Fibroblast of villous mesenchyme (primary cell): Measurements from ENCODE around the gene TRMT1. TPM values are rescaled to one million over a fixed set of nuclear protein-coding genes. Genes with fewer than 3 reads are reported as not detected.
A peak's percentile ranks its signal among the peaks of the same experiment; 100 is the strongest.

Experiments
- DNase-seq: peaks from one replicate; pipeline ENCODE4 v3.0.0-alpha.2; 2010; ENCODE audit warnings: low read depth
- H3K4me3 ChIP-seq: 2 replicates; pipeline ENCODE4 v1.5.1; 2011; ENCODE audit warnings: low read depth, mild to moderate bottlenecking, low read length
- total RNA-seq: library from RNA; depleted of rRNA; stranded (reverse); fragments of >200 nt; gene quantifications from 2 replicates; pipeline ENCODE4 v1.2.3, GENCODE V29; 2012
- TF ChIP-seq, protein P1 (sequence below): IDR thresholded peaks from 2 replicates; pipeline ENCODE4 v1.5.1; 2012; ENCODE audit warnings: low read depth, mild to moderate bottlenecking, low read length; ENCODE audit not compliant: insufficient read depth

The TRMT1 gene
- total RNA-seq, 1 donor = 25.9 TPM

DNA sequence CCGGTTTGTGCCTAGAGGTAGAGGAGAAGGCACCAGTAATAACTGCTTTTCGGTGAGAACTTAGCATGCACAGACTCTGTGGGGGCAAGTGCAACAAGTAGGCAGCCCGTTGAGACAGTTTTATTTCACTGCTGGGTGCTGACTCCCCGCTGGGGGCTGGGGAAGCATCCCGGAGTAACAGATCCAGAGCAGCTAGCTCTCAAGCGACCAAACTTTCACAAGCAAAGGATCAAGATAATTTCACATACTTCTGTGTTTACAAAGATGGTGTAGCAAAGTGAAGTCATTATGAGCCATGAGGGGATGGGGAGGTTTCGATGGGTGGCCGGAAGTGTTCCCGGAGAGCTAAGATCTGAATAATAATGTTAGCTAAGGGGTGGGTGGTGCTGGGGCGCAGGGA is 4.3 kb upstream of the TRMT1 start:
- TF ChIP-seq, protein P1, sequence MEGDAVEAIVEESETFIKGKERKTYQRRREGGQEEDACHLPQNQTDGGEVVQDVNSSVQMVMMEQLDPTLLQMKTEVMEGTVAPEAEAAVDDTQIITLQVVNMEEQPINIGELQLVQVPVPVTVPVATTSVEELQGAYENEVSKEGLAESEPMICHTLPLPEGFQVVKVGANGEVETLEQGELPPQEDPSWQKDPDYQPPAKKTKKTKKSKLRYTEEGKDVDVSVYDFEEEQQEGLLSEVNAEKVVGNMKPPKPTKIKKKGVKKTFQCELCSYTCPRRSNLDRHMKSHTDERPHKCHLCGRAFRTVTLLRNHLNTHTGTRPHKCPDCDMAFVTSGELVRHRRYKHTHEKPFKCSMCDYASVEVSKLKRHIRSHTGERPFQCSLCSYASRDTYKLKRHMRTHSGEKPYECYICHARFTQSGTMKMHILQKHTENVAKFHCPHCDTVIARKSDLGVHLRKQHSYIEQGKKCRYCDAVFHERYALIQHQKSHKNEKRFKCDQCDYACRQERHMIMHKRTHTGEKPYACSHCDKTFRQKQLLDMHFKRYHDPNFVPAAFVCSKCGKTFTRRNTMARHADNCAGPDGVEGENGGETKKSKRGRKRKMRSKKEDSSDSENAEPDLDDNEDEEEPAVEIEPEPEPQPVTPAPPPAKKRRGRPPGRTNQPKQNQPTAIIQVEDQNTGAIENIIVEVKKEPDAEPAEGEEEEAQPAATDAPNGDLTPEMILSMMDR = no peak
- peak overlapping the region; percentile 13 for H3K4me3 ChIP-seq
- peak; percentile 84 for DNase-seq

DNA sequence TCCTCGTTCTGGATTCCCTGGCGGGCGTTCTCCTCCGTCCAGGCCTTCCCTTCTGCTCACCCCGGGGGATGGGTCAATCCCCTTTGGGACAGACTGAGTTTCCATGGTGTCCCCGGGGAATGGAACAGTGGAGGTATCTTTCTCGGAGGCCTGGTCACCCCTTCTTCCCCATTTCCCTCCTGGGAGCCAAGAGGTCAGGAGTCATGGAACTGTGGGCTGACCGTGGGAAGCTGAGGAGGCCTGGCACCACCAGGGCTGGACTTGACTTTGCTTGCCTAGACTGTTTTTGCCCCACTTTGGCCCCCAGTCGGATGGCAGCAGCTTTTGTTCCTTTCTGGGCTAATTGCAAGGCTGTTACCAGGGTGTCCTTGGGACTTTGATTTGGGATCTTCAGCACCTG is 3.5 kb upstream of the TRMT1 start:
- DNase-seq = no peak
- peak overlapping the region; percentile 92 for H3K4me3 ChIP-seq
- TF ChIP-seq, protein P1 = no peak

DNA sequence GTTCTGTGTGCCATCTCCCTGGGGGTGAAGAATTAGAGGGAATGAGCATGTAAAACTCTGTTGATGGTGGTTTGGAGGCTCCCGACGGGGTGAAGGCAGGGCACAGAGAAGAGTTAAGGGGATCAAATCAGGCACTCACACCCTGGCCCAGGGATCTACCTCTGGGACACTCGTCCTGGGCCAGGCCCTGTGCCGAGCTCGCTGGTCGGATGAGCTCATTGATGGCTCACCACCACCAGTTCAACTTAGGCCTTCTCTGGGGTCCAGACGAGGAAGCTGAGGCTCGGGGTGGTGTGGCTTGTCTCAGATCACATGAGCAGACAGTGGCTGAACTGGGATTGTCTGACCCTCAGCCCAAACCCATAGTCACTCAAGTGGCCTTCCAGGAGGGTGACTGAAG is 3.1 kb upstream of the TRMT1 start:
- H3K4me3 ChIP-seq = peak overlapping the region; percentile 92
- TF ChIP-seq, protein P1 = no peak
- no peak for DNase-seq

DNA sequence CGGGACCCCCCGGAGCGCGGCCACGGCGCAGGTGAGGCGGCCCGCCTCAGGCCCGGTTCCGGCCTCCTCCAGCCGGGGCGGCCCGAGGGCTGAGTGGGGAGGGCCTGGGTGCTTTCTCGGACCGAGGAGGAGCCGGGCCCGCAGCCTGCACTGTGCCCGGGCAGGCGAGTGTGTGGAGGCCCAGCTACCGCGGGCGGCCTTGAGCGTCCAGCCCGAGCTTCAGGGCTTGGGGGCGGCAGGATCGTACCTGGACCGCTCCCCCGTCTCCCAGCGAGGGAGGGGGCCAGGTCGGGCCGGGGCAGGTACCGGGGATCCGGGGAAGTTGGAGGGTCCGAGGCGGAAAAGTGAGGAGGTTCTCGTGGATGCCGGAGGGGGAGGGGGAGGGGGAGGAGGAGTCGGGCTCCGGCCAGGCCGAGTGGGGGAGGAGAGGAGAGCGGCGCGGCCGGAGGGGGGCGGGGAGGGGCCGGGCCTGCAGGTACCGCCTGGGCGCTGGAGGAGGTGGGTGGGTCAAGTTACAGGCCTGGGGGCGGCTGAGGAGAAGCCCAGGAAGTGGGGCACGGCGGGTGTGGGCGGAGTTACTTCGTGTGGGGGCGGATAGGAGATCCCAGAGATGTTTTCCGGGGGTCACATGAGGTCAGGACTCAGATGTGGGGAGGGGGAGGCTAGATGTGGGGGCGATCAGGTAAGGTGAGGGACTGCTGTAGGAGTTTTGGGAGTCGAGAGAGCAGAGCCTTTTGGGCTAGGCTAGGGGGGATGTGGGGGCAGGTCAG is 2.1 kb upstream of the TRMT1 start:
- DNase-seq = peak; percentile 51
- peak overlapping the region; percentile 92 for H3K4me3 ChIP-seq
- TF ChIP-seq, protein P1 = no peak

DNA sequence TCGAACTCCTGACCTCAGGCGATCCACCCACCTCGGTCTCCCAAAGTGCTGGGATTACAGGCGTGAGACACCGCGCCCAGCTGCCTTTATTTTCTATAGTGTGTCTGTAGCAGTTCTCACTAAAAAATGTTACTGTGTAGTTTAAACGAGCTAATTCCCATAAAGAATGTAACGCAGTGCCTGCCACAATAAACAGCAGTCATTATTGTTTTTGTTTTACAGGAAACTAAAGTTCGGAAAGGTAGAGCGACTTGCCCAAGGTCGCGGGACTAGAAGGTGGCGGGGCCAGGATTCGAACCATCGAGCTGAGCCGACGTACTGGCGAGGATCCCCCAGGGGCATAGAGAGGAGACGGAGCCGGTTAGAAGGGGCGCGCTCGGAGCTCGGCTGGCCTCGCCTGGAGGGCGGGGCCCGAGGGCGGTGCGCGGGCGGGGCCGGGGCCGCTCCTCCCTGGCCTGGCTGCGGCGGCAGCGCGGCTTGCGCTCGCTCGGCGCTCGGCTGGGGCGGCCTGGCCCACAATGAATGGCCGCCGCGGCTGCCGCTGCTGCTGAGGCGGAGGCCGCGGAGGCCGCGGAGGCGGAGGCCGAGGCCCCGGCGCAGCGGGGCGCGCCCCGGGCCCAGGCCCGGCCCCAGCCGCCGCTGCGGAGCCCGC is 1.4 kb upstream of the TRMT1 start, which contains the start of gene NACC1:
Gene NACC1, plus strand, starts transcription at position 493 of the 652 bp plus-strand sequence. CDS start 16,944 bp downstream, outside the sequence.
- peak within 1 kb of the TSS; percentile 92 for H3K4me3 ChIP-seq
- peak; percentile 88 for DNase-seq
- TF ChIP-seq, protein P1 = no peak

DNA sequence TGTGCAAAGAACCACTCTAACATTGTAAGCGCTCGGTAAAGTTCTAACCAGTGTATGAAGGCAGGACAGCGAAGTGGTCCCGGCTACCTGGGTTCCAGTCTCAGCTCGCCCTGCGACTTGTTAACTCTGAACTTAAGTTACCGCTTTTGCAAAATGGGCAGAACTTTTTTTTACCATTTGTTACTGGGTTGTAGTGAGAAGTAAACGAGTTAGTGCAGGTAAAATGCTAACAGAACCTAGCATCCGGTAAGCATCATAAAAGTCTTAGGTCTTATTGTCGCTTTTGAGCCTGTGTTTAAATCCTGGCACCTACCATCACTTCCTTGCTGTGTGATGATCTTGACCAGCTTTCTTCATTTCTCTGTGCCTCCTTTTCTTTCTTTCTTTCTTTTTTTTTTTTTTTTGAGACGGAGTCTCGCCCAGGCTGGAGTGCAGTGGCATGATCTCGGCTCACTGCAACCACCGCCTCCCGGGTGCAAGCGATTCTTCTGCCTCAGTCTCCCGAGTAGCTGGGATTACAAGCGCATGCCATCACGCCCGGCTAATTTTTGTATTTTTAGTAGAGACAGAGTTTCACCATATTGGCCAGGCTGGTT is 734 bp upstream of the TRMT1 start:
- TF ChIP-seq, protein P1 = no peak
- H3K4me3 ChIP-seq = peak overlapping the region; percentile 91
- DNase-seq = no peak
